ENCODE measurements around the gene ATOSB.

The ATOSB gene

DNA sequence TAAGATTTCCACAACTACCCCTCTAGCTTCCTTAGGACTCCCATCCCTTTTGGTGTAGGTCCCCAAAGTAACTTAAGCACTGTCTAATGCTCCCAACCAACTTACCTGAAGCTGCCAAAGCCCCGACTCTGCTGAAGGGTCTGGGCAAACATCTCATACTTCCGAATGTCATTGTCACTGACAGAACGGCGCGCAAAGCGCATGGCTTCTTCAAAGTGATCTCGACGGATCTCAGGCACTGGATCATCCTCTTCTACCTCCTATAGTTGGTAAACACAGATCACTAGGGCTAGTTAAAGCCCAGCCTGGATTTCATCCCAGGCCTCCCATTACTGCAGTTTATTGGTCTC lies 58.4 kb downstream of the ATOSB start:
- Mint-ChIP-seq H3K27ac (peak overlapping the region; percentile 26), H3K9me3 (no peaks in the 10 kb centered on the region), H3K4me3 (no peak overlapping the region), H3K27me3 (ENCODE audit: low read depth) (no peaks in the 10 kb centered on the region), H3K4me1 (ENCODE audit: low read depth) (peaks cover 2% of the 10 kb centered on the region), H3K36me3 (ENCODE audit: low read depth) (peaks cover 72% of the 10 kb centered on the region)

- no peaks in the 10 kb centered on the region for H3K27me3 Mint-ChIP-seq (ENCODE audit: low read depth)
- H3K4me3 Mint-ChIP-seq, result no peak overlapping the region
- peaks cover 2% of the 10 kb centered on the region for H3K4me1 Mint-ChIP-seq (ENCODE audit: low read depth)
- peak overlapping the region; percentile 45 for H3K27ac Mint-ChIP-seq
- H3K9me3 Mint-ChIP-seq, result no peaks in the 10 kb centered on the region
- H3K36me3 Mint-ChIP-seq (ENCODE audit: low read depth), result peaks cover 68% of the 10 kb centered on the region
Observed at GRCh38 chr9:35056571-35057270, 58.9 kb downstream of the ATOSB start.

GRCh38 chr9:35054871-35055644 lies 60.6 kb downstream of the ATOSB start:
- H3K27ac Mint-ChIP-seq, result no peak overlapping the region
- H3K36me3 Mint-ChIP-seq (ENCODE audit: low read depth), result peaks cover 56% of the 10 kb centered on the region
- no peaks in the 10 kb centered on the region for H3K9me3 Mint-ChIP-seq
- no peaks in the 10 kb centered on the region for H3K27me3 Mint-ChIP-seq (ENCODE audit: low read depth)
- no peak overlapping the region for H3K4me3 Mint-ChIP-seq
- H3K4me1 Mint-ChIP-seq (ENCODE audit: low read depth), result peaks cover 5% of the 10 kb centered on the region

GRCh38 chr9:35054185-35054835 lies 61.4 kb downstream of the ATOSB start:
- Mint-ChIP-seq H3K36me3 (ENCODE audit: low read depth) (peaks cover 49% of the 10 kb centered on the region), H3K27ac (peak overlapping the region; percentile 53), H3K27me3 (ENCODE audit: low read depth) (no peaks in the 10 kb centered on the region), H3K4me1 (ENCODE audit: low read depth) (peaks cover 5% of the 10 kb centered on the region), H3K4me3 (no peak overlapping the region), H3K9me3 (no peaks in the 10 kb centered on the region)

Measured in T-helper 1 cell treated with Interleukin-12 subunit alpha and Interleukin-12 subunit beta and Interleukin-4 antibody, amounts not matched to agents 30 μg/mL and 1 μg/mL, for 36 hours (primary cell).